Activated CD4-positive, CD25-positive, alpha-beta regulatory T cell treated with anti-CD3 and anti-CD28 coated beads, Interleukin-2, amount 50 U/mL, for 24 hours (primary cell): ENCODE measurements around the gene GLRX3.

ENCODE experiments used
- ATAC-seq, 2 donors: fragments of 150-1000 bp; cut with Tn5 transposase; one replicate each; pipeline ENCODE4 v1.10.0; 2021; ENCODE audit warnings: mild to moderate bottlenecking in 1 of 2, moderate library complexity in 1 of 2

Gene GLRX3

GRCh38 chr10:130208807-130209206 lies 72.6 kb downstream of the GLRX3 start:
- ATAC-seq: no peak

DNA sequence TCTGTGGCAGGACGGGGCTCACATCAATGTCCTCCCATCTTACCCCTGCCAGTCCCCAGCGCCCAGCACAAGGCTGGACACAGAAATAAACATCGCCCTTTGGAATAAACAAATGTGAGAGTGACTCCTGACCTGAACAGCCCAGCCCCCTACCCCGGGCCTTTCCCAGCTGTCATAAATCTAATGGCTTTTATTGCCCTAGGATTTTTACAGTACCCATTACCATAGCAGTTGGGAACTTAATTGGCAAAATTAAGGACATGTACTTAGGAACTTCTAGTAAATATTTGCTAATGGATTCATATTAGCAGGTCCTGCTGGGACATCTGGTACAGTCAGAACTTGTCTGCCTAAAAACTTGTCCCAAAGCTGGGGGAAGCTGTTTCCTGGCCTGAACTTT lies 76.6 kb downstream of the GLRX3 start:
- ATAC-seq: no peak

DNA sequence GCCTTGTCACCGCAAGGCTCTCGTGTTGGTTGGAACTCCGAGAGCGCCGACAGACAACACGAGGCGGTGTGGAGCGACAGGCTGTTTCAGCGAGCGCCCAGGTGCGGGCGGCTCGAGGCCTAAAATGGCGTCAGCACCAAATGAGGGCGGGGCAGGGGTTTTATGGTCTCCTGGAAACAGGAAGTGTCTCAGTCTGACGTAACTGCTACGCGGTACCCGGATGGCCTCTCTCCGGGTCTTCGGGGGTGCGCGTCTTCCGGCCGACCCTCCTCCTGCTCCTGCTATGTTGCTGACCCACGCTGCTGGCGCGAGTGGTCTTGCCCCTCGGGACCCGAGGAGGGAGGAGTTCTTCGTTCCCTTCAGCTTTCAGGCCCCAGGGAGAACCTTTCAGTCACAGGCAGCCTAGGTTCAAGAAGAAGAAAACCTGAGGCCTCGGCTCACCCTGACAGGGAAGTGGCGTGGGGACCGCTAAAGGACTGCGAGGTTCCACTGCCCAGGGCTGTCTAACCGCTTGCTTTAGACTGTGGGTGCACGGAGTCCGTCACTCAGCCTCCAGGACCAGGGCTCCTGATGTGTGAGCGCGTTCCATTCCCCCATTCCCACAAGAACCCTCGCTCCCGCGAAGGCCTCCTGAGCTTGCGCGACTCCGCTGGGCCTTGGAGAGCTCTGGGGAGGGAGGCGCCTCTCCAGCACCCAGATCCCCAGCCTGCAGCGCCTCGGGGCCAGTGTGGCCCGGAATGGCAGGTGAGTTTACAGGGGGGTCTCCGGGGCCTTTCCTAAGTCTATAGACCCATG lies 77.3 kb downstream of the GLRX3 start:
- ATAC-seq: no peak

DNA sequence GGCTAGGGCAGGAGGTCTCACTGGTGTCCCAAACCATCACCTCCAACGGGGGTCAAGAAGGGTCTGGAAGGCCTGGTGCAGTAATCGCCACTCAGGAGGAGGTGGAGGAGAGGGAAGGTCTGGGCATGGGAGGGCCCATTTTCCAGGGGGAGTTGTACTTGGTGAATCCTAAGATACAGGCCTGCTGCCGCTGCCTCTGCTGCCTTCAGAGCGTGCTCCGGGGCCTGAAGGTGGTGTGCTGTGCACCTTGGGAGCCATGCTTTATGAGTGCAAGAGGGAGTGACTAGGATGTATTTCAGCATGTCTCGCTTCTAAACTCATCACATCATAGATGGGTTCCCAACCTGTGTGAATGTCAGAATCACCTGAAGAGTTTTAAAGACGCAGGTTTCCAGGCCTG lies 78.2 kb downstream of the GLRX3 start:
- ATAC-seq: no peak

DNA sequence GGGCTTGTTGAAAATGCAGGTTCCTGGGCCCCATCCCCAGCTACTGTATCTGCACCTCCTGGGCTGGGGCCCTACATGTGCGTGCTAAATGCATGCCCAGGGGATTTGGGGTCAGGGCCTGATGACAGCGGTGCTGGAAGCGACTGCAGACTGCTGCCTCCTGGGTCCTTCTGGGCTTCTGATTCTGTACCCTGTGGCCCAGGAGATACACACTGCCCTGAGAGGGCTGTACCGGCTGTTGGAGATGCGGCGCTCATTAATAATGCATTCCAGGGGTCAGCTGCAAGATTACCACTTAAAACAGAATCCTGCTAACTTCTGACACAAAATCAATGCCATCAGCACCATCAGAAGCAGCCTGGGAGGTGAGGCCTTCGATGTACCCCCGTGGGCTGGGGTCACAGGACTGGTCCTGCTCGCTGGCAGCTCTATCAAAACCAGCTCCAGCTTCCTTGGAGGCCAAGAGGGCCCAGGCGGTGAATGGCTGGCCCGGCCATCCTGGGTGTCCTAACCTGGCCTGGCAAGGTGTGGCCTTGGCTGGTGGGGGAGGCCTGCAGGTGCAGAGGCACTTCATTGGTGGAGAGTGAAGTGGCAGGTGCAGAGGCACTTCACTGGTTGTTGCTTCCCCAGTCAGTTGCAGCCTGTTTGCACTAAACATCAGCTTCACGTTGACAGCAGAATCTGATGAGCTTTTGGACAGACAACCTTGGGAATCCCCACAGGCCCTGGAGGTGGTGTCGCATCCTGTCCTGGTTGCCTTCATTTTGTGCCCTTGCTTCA lies 79.2 kb downstream of the GLRX3 start:
- ATAC-seq: no peak

GRCh38 chr10:130215931-130216231 lies 79.7 kb downstream of the GLRX3 start:
- ATAC-seq: no peak

- ATAC-seq: no peak
Measured at GRCh38 chr10:130218181-130218641, 82.0 kb downstream of the GLRX3 start.

GRCh38 chr10:130218936-130219335 lies 82.7 kb downstream of the GLRX3 start:
- ATAC-seq: no peak

DNA sequence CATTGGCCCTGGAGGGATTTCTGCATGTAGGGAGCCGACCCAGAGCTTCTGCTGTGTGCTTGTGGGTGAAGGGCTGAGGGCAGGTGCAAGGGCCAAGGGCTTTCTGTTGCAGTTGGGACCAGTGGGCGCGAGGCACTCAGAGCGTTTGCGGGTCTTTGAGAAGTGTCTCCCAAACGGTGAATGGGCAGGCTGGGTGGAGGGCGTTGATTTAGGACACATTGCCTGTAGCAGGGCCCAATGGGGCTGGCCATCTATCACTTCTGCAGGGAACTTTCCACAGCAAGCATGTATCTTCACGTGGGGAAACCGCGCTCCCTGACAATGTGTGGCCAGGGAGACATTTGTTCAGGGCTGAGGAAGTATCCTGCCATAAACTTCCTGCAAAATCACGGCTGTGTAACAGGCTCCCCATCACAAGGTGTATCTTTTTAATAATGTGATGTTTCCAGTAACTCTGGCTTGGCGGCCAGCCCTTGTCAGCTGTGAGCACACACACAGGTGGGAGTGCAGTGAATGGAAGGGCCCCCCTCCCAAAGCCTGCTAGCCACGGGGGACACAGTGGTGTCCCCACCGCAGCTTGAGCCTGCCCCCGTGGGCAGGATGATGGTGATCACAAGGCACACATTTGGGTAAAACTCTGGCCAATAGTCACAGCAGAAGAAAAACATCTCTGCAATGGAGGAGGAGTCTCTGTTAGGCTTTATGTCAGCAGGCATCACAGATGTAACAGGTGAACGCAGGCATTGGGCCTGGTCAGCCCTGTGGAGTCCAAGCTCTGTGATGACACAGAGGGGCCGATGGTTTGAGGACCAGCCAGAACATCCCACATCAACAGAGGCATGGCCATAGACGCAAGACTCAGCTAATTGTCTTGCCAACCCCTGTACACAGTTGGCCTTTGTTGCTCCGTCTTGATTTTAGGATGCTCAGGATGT lies 84.3 kb downstream of the GLRX3 start:
- no peak for ATAC-seq

DNA sequence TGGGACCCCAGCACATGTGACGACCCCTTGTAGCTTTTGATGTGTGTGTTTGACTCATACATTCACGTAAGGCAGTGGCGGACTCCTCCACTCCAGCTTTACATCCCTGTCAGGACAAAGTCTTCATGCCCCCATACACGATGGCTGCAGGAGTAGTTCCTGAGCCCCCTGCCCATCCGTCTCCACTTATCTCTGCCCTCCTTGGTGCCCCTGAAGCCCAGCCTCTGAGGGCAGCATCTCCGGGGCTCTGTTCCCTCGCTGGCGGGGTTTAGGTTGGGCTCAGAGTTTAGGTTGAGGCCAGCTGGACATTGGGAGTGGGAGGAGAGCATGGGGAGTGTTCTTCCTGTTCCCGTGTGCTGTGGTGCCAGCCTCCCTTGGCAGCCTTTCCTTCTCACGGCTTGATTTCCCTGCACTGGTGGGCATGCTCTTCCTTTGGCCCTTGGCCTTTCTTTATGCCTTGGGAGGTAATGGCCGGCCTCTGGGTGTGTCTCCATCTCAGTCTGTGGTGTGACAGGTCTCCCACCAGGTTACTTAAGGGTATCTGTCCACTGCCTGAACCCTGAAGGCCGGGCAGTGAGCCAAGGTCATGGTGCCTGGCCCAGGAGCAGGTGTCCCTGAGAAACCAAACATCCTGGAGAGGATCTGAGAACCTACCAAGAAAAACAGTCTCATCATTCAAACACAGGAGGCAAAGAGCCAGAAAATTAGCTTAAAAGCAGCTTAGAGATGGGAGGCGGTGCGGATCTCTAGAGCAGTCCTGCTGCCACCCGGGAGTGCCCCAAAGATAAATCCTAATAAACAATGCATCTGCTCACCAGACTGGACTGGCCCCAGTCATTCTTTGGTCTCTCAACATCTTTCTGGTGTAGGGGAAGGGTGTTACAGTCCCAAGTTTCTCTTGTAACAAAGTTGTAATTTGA lies 85.5 kb downstream of the GLRX3 start:
- no peak for ATAC-seq

DNA sequence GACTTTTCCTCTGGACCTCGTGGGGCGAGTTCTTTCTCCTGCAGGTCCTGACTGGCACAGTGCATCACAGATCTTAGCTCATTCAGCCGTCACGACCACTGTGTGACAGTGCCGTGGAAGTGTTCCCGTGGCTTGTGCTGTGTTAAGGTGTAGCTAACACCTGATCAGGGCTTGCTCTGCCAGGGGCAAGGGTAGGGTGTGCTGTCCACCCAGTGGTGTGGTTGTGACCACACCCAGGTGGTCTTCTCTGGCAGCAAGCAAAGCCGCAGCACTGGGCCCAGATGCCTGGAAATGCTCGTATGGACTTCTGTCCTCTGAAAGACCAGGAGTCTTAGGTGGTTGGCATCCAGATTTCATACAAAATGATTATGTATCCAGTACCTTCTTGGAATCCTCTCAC lies 86.2 kb downstream of the GLRX3 start:
- ATAC-seq: no peak

DNA sequence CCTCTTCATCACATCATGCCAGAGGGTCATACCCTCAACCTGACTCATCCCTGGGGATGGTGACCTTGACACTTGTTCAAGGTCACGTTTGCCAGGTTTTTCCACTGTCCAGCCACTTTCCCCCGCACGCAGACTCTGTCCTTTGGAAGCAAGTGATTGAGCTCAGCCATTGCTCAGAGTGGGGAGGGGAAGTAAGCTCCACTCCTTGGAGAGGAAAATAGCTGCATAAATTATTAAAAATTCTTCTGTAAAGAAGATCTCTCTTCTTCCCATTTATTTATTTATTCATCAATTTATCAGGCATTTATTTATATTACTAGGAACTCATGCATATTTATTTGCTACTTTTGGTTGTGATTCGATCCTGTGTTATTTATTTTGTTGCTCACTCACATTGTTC lies 88.0 kb downstream of the GLRX3 start:
- no peak for ATAC-seq

GRCh38 chr10:130226012-130226411 lies 89.8 kb downstream of the GLRX3 start:
- no peak for ATAC-seq

DNA sequence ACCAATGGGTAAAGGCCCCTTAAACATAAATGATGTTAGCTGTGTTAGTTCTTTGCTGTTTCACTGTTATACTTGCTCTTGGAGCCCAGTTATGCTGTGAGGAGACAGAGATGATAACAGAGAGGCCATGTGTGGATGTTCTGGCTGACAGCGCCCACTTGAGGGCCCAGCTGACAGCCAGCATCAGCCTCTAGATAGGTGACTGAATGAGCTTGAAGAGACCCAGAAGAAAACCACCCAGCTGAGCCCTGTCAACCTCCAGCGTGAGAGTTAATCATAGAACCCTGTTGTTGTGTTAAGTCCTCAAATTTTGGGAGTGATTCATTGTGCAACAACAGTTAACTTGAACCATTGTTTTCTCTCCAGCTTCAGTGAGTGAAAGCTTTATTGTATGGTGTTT lies 91.7 kb downstream of the GLRX3 start:
- ATAC-seq: no peak
